IPS-18a (cell line): ENCODE data around the gene MAML3.

Experiments used
- H3K27ac ChIP-seq: one replicate; pipeline ENCODE4 v1.5.1; 2013; ENCODE audit warnings: low read length
- H3K27me3 ChIP-seq: one replicate; pipeline ENCODE4 v1.6.1; 2013; ENCODE audit warnings: mild to moderate bottlenecking, low read length; ENCODE audit not compliant: control insufficient read depth, insufficient read depth
- H3K36me3 ChIP-seq: one replicate; pipeline ENCODE4 v1.6.1; 2013; ENCODE audit warnings: low read depth, low read length; ENCODE audit not compliant: control insufficient read depth
- H3K4me1 ChIP-seq: one replicate; pipeline ENCODE4 v1.6.1; 2013; ENCODE audit warnings: low read depth, low read length; ENCODE audit not compliant: control insufficient read depth
- H3K4me3 ChIP-seq: one replicate; pipeline ENCODE4 v1.5.1; 2013; ENCODE audit warnings: low read length
- H3K9ac ChIP-seq: one replicate; pipeline ENCODE4 v1.6.1; 2013; ENCODE audit warnings: mild to moderate bottlenecking, low read length, moderate library complexity
- H3K9me3 ChIP-seq: one replicate; pipeline ENCODE4 v1.6.1; 2013; ENCODE audit warnings: low read depth, low read length; ENCODE audit not compliant: control insufficient read depth

Gene MAML3

DNA sequence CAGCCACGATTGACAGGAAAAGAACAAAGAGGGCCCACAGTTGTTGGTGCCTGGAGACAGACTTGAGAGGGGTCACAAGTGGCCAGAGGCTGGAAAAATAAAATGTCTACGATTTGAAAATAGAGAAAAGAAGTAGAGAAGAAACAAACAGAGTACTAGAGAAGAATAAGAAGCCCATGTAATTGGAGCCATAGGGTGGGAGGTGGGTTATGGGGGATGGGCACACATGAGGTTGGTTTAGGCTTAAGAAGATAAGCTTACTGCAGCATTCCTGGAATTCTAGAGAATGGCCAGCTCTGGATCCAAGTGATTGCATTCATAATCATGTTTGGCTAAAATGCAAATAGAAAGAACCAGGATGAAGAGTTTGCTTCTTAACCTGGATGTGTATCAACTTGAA is 210.7 kb downstream of the MAML3 start:
- no peaks in the 10 kb centered on the region for H3K9me3 ChIP-seq
- no peaks in the 10 kb centered on the region for H3K36me3 ChIP-seq
- H3K4me3 ChIP-seq = no peak overlapping the region
- H3K27me3 ChIP-seq = no peaks in the 10 kb centered on the region
- no peak overlapping the region for H3K9ac ChIP-seq
- H3K4me1 ChIP-seq = peaks cover 9% of the 10 kb centered on the region
- H3K27ac ChIP-seq = no peak overlapping the region

DNA sequence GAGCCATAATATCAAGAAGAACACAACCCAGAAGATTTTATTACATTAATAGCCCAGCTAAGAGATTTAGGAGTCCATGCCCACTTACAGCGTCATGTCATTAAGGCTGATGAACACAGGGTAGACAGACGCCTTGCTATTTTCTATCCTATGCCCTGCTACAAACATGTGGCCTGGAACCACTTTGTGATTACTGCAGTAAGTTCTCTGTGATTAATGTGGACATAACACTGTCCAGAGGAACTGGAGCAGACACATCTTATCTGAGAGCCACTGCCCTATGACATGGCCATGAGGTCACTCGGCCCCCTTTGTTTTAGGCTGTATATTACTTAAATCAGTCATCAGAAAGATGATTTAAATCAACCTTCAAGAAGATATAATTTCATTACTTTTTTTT is 211.7 kb downstream of the MAML3 start:
- Histone ChIP-seq H3K27me3 (no peaks in the 10 kb centered on the region), H3K36me3 (no peaks in the 10 kb centered on the region), H3K9me3 (no peaks in the 10 kb centered on the region), H3K4me1 (peaks cover 9% of the 10 kb centered on the region), H3K4me3 (no peak overlapping the region), H3K9ac (no peak overlapping the region), H3K27ac (no peak overlapping the region)

DNA sequence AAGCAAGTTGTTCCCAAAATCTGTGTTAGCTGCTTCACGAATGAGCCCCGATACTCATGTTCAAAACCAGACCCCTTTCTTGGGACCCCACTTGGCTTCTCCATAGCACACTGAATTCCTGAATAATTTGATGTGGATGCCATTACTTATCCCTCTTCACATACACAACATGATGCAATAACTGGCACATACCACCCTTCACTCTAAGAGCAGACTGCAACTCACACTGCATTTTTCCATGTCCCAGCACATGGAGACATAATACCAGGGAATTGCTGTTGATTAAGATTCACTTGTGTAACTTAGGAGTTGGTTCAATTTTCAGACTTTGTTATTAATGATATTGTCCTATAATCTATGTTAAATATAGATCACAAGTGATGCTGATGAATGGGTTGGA is 213.4 kb downstream of the MAML3 start:
- Histone ChIP-seq H3K36me3 (no peaks in the 10 kb centered on the region), H3K27ac (no peak overlapping the region), H3K4me1 (peaks cover 9% of the 10 kb centered on the region), H3K9me3 (no peaks in the 10 kb centered on the region), H3K27me3 (no peaks in the 10 kb centered on the region), H3K4me3 (no peak overlapping the region), H3K9ac (no peak overlapping the region)

DNA sequence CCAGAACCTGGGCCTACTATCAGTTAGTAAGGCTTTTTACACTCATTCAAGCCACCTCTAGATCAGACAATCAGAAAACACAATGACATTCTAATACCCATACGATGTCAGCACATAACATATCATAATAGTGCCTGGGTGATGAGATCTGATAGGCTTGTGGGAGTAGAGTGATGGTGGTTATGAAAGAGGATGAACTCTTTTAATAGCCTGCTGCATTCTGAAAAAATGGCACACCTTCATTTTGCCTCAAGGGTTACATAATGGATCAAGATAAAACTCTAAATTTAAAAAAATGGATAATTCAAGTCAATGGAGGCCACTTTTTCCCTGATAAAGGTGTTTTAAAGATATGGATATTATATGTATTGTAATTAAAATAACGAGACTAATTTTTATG is 215.6 kb downstream of the MAML3 start:
- no peaks in the 10 kb centered on the region for H3K27me3 ChIP-seq
- no peak overlapping the region for H3K27ac ChIP-seq
- no peak overlapping the region for H3K4me3 ChIP-seq
- no peaks in the 10 kb centered on the region for H3K36me3 ChIP-seq
- H3K4me1 ChIP-seq = peaks cover 17% of the 10 kb centered on the region
- H3K9ac ChIP-seq = no peak overlapping the region
- no peaks in the 10 kb centered on the region for H3K9me3 ChIP-seq

DNA sequence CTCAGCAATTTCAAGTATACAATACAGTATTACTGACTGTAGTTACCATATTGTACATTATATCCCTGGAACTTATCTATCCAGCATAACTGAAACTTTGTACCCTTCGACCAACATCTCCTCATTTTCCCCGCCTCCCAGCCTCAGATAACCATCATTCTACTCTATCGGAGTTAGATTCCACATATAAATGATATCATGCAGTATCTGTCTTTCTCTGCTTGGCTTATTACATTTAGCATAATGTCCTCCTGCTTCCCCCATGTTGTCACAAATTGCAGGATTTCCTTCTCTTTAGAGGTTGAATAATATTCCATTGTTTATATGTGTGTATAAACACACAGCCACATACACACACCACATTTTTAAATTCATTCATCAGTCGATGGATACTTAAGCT is 218.1 kb downstream of the MAML3 start:
- no peak overlapping the region for H3K27ac ChIP-seq

DNA sequence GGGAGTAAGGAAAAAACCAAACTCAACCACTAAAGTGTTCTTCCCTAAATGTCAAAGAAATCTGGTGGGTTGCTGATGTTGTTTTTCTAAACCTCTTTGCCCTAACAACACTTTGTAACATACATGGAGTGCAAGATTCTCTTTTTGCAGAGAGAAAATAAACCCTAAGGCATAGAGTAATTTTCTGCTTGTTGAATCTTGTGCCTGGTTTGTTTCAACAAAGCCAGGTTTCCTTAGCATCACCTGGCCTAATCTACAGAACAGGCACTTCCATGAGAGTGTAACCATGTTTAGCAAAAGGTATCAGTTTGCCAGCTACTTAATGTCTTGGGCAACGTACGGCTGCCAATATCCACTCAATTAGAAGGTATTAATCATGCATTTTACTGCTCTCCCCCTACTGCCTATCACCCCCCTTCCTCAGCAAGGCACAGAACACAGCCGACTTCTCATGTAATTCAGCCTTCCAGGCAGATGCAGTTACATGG is 219.2 kb downstream of the MAML3 start:
- peaks cover 22% of the 10 kb centered on the region for H3K4me1 ChIP-seq
- H3K36me3 ChIP-seq = no peaks in the 10 kb centered on the region
- H3K27me3 ChIP-seq = no peaks in the 10 kb centered on the region
- no peaks in the 10 kb centered on the region for H3K9me3 ChIP-seq
- no peak overlapping the region for H3K4me3 ChIP-seq
- no peak overlapping the region for H3K27ac ChIP-seq
- H3K9ac ChIP-seq = no peak overlapping the region

More for the DNA sequence above, 218.1 kb downstream of the MAML3 start:
- Histone ChIP-seq H3K4me1 (peaks cover 22% of the 10 kb centered on the region), H3K9ac (no peak overlapping the region), H3K27me3 (no peaks in the 10 kb centered on the region), H3K4me3 (no peak overlapping the region), H3K9me3 (no peaks in the 10 kb centered on the region), H3K36me3 (no peaks in the 10 kb centered on the region)

DNA sequence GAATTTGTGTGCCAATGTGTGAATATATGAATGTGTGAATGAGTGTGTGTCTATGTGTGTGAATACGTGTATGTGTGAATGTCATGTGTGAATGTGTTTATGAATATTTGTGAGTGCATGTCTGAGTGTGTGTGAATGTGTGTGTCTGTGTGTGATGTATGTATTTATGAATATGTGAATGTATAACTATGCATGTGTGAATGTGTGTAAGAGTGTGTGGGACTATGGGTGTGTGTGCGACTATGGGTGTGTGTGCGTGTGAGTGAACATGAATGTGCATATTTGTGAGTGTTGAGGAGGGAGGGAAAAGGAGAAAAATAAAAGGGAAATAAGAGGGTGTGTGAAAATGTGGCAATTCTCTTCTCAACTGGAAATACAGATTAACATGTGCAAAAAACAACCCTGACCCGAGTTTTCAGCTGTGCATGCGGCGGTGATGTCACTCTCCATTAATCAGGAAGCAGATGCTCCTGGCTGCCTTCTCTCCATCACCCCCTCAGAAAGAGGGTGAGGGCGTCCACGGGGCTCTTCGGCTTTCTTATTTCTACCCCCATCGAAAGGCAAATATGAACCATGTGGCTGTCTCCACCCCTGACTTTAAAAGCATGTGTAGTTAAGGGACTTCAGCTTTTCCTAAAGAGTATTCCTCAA is 219.8 kb downstream of the MAML3 start:
- Histone ChIP-seq H3K27ac (no peak overlapping the region), H3K4me1 (peaks cover 22% of the 10 kb centered on the region), H3K36me3 (no peaks in the 10 kb centered on the region), H3K27me3 (no peaks in the 10 kb centered on the region), H3K9me3 (no peaks in the 10 kb centered on the region), H3K4me3 (no peak overlapping the region), H3K9ac (no peak overlapping the region)

DNA sequence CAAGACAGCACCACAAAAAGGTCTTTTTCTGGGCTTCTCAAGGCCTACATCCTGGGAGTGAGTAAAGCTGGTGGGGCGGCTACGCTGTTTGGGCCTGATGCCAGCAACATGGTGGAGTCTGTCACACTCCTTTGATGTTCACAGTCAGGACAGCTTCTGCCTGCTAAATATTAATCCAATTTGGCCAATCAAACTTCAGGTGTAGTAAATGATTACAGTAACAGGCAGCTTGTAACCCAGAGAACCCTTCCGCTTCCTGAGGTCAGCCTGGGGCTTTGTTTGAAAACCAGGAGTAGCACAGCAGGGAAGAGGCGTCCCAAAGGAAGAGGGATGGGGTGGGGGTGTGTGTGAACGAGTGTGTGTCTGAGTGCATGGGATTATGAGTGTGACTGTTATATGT is 220.4 kb downstream of the MAML3 start:
- Histone ChIP-seq H3K27ac (no peak overlapping the region), H3K4me3 (no peak overlapping the region), H3K4me1 (peaks cover 22% of the 10 kb centered on the region), H3K36me3 (no peaks in the 10 kb centered on the region), H3K9ac (no peak overlapping the region), H3K9me3 (no peaks in the 10 kb centered on the region), H3K27me3 (no peaks in the 10 kb centered on the region)

DNA sequence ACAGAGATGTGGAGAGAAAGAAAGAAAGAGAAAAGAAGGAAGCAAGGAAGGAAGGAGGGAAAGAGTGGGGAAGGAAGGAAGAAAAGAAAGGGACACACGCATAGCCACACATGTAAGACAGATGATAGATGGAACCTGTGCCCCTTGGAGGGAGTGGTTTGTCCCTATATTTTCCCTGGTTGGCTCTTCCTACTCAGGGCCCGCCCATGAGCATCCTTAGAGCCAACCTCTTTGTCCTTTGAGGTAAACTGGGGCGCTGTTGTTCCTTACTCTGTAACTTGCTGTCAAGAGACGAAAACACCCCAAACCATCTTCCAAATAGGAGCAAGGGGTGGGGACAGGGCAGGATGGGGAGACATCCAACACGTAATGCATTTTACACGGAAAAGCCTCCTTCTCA is 220.9 kb downstream of the MAML3 start:
- no peaks in the 10 kb centered on the region for H3K9me3 ChIP-seq
- no peak overlapping the region for H3K9ac ChIP-seq
- H3K4me1 ChIP-seq = peaks cover 22% of the 10 kb centered on the region
- H3K27ac ChIP-seq = no peak overlapping the region
- no peak overlapping the region for H3K4me3 ChIP-seq
- H3K36me3 ChIP-seq = no peaks in the 10 kb centered on the region
- no peaks in the 10 kb centered on the region for H3K27me3 ChIP-seq

DNA sequence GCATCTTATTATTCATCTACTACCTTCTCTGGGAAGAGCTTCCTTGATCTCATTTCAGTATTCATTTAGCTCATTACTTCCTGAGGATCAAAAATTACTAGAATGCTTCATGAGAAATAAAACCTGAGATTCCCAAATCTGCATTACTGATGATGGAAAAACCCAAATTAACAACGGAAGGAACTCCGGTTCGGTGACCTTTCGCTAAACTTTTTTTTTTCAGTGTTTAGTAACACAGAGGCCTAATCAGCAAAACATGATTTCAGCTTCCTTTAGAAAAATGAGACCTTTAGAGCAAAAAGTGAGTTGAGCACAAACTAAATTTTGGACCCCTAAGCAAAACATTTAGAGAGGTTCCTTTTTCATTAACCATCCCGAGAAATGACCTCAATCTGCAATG is 229.2 kb downstream of the MAML3 start:
- Histone ChIP-seq H3K27me3 (peaks cover 3% of the 10 kb centered on the region), H3K4me1 (peaks cover 18% of the 10 kb centered on the region), H3K4me3 (no peak overlapping the region), H3K9ac (no peak overlapping the region), H3K36me3 (no peaks in the 10 kb centered on the region), H3K9me3 (no peaks in the 10 kb centered on the region), H3K27ac (no peak overlapping the region)

DNA sequence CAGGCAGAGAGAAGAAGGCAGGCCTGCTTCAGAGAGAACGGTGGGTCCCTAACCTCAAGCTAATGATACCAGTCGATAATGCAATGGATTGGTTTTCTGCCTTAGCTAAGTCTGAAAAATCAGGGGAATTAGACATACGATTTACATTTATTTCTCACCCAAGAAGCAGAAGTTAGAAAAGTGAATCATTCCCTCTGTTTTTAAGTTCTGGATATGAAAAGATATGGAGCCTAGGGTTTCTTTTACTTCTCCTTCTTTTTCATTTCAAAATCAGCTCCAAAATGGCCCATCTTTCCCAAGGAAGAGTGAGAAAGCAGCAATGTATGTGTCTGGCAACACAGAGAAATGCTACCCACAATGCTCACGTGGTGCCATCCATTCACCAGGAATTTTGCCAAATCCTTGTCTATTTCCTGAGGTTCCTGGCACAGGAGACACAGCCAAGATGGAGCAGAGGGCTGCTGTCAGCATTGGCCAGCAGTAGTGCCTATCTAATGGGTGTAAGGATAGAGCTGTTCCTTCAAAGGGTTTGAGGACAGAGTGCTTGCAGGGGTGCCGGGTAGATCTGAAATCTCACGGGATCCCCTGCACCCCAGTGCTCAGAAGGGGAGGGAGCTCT is 231.5 kb downstream of the MAML3 start:
- H3K36me3 ChIP-seq = no peaks in the 10 kb centered on the region
- H3K9ac ChIP-seq = no peak overlapping the region
- peaks cover 18% of the 10 kb centered on the region for H3K4me1 ChIP-seq
- no peak overlapping the region for H3K27ac ChIP-seq
- H3K4me3 ChIP-seq = no peak overlapping the region
- no peaks in the 10 kb centered on the region for H3K9me3 ChIP-seq
- peaks cover 3% of the 10 kb centered on the region for H3K27me3 ChIP-seq
